SJSA1 (cell line): ENCODE results near the gene SERTAD3. TPM values are rescaled to one million over a fixed set of nuclear protein-coding genes. Genes with fewer than 3 reads are reported as not detected.

ENCODE experiments used
- DNase-seq, 2 experiments: peaks; one replicate each; pipeline ENCODE4 v3.0.0-alpha.2; 2015 to 2020; ENCODE audit warnings: low spot score in 2 of 2, low read depth in 1 of 2
- H3K27ac ChIP-seq: fragments of 250-450 bp; sonication (Bioruptor Pico); 2 replicates; pipeline ENCODE4 v1.5.1; 2020; ENCODE audit warnings: mild to moderate bottlenecking, moderate library complexity
- H3K27me3 ChIP-seq: fragments of 250-450 bp; sonication (Bioruptor Pico); replicated peaks from 2 replicates; pipeline ENCODE4 v1.5.1; 2020; ENCODE audit warnings: mild to moderate bottlenecking, moderate library complexity
- H3K36me3 ChIP-seq: fragments of 250-450 bp; sonication (Bioruptor Pico); 2 replicates; pipeline ENCODE4 v1.5.1; 2020; ENCODE audit warnings: mild to moderate bottlenecking
- H3K4me1 ChIP-seq: fragments of 250-450 bp; sonication (Bioruptor Pico); replicated peaks from 2 replicates; pipeline ENCODE4 v1.6.1; 2021; ENCODE audit warnings: mild to moderate bottlenecking
- H3K4me3 ChIP-seq: fragments of 250-450 bp; sonication (Bioruptor Pico); 2 replicates; pipeline ENCODE4 v1.5.1; 2020; ENCODE audit warnings: mild to moderate bottlenecking
- H3K9me3 ChIP-seq: fragments of 250-450 bp; sonication (Bioruptor Pico); replicated peaks from 2 replicates; pipeline ENCODE4 v1.5.1; 2020; ENCODE audit warnings: mild to moderate bottlenecking
- total RNA-seq: library from RNA; depleted of rRNA; stranded (reverse); fragments of >200 nt; shearing (Covaris generic); gene quantifications from 2 replicates; pipeline ENCODE4 v1.2.3, GENCODE V29; 2014; rRNA removed

SERTAD3 gene
- total RNA-seq, 1 experiment from 2014 or later: 16.1 TPM

- H3K36me3 ChIP-seq: no peaks in the 10 kb centered on the region
- no peak for DNase-seq
- H3K4me3 ChIP-seq: no peak overlapping the region
- H3K4me1 ChIP-seq: peaks cover 6% of the 10 kb centered on the region
- H3K27ac ChIP-seq: no peak overlapping the region
- no peaks in the 10 kb centered on the region for H3K27me3 ChIP-seq
- no peaks in the 10 kb centered on the region for H3K9me3 ChIP-seq
These were observed 45.6 kb downstream of the SERTAD3 start for GRCh38 chr19:40398417-40399131.

GRCh38 chr19:40397568-40397906 lies 46.6 kb downstream of the SERTAD3 start:
- no peak for DNase-seq
- Histone ChIP-seq H3K27me3 (no peaks in the 10 kb centered on the region), H3K4me3 (no peak overlapping the region), H3K36me3 (no peaks in the 10 kb centered on the region), H3K4me1 (no peaks in the 10 kb centered on the region), H3K9me3 (no peaks in the 10 kb centered on the region), H3K27ac (no peak overlapping the region)

GRCh38 chr19:40396886-40397567 lies 47.1 kb downstream of the SERTAD3 start:
- DNase-seq: no peak

GRCh38 chr19:40395956-40396355 lies 48.2 kb downstream of the SERTAD3 start:
- Histone ChIP-seq H3K27ac (no peak overlapping the region), H3K27me3 (no peaks in the 10 kb centered on the region), H3K9me3 (no peaks in the 10 kb centered on the region), H3K4me3 (no peak overlapping the region), H3K36me3 (no peaks in the 10 kb centered on the region), H3K4me1 (no peaks in the 10 kb centered on the region)
- DNase-seq: no peak

More at GRCh38 chr19:40396886-40397567, 47.1 kb downstream of the SERTAD3 start:
- Histone ChIP-seq H3K27me3 (no peaks in the 10 kb centered on the region), H3K9me3 (no peaks in the 10 kb centered on the region), H3K36me3 (no peaks in the 10 kb centered on the region), H3K4me3 (no peak overlapping the region), H3K27ac (no peak overlapping the region), H3K4me1 (no peaks in the 10 kb centered on the region)

- DNase-seq: no peak
- no peak overlapping the region for H3K4me3 ChIP-seq
- H3K9me3 ChIP-seq: no peaks in the 10 kb centered on the region
- no peaks in the 10 kb centered on the region for H3K27me3 ChIP-seq
- H3K4me1 ChIP-seq: no peaks in the 10 kb centered on the region
- H3K27ac ChIP-seq: no peak overlapping the region
- no peaks in the 10 kb centered on the region for H3K36me3 ChIP-seq
These were observed 49.3 kb downstream of the SERTAD3 start for GRCh38 chr19:40394816-40395210.

- Histone ChIP-seq H3K9me3 (no peaks in the 10 kb centered on the region), H3K36me3 (no peaks in the 10 kb centered on the region), H3K27ac (no peak overlapping the region), H3K4me1 (no peaks in the 10 kb centered on the region), H3K27me3 (no peaks in the 10 kb centered on the region), H3K4me3 (no peak overlapping the region)
- no peak for DNase-seq
These were observed 50.0 kb downstream of the SERTAD3 start for GRCh38 chr19:40393894-40394815.

GRCh38 chr19:40392894-40393517 lies 51.1 kb downstream of the SERTAD3 start:
- H3K4me3 ChIP-seq: no peak overlapping the region
- no peaks in the 10 kb centered on the region for H3K27me3 ChIP-seq
- no peak for DNase-seq
- H3K4me1 ChIP-seq: no peaks in the 10 kb centered on the region
- no peak overlapping the region for H3K27ac ChIP-seq
- H3K36me3 ChIP-seq: no peaks in the 10 kb centered on the region
- H3K9me3 ChIP-seq: no peaks in the 10 kb centered on the region

GRCh38 chr19:40392123-40392522 lies 52.0 kb downstream of the SERTAD3 start:
- Histone ChIP-seq H3K9me3 (no peaks in the 10 kb centered on the region), H3K27ac (no peak overlapping the region), H3K4me1 (no peaks in the 10 kb centered on the region), H3K4me3 (no peak overlapping the region), H3K27me3 (no peaks in the 10 kb centered on the region), H3K36me3 (no peaks in the 10 kb centered on the region)
- no peak for DNase-seq

Other genes starting within 250 kb of the SERTAD3 start
- not detected in 2 replicates for gene TTC9B, start 226.0 kb downstream of the SERTAD3 start, total RNA-seq
- gene CCNP, start 217.6 kb downstream of the SERTAD3 start, total RNA-seq: not detected in 2 replicates
- 64.6 and 71.9 TPM in 2 replicates for gene AKT2, start 159.0 kb downstream of the SERTAD3 start, total RNA-seq
- gene C19orf47, start 95.9 kb downstream of the SERTAD3 start, total RNA-seq: 11.6 and 41.7 TPM in 2 replicates
- gene PLD3, start 95.6 kb downstream of the SERTAD3 start, total RNA-seq: 208 and 270 TPM in 2 replicates
- gene HIPK4, start 54.2 kb downstream of the SERTAD3 start, total RNA-seq: 0.08 TPM in 1 of 2 replicates, not detected in the other
- 0.88 and 2.4 TPM in 2 replicates for gene PRX, start 31.0 kb downstream of the SERTAD3 start, total RNA-seq
- 25.7 and 38.1 TPM in 2 replicates for gene SERTAD1, start 18.3 kb downstream of the SERTAD3 start, total RNA-seq
- gene BLVRB, start 21.4 kb upstream of the SERTAD3 start, total RNA-seq: 106 and 116 TPM in 2 replicates
- gene SPTBN4, start 22.7 kb upstream of the SERTAD3 start, total RNA-seq: 0.61 TPM in 1 of 2 replicates, not detected in the other
- 16.2 and 16.4 TPM in 2 replicates for gene SHKBP1, start 132.5 kb upstream of the SERTAD3 start, total RNA-seq
- 16.5 and 23.7 TPM in 2 replicates for gene LTBP4, start 157.0 kb upstream of the SERTAD3 start, total RNA-seq
- 14.7 and 28.6 TPM in 2 replicates for gene NUMBL, start 246.3 kb upstream of the SERTAD3 start, total RNA-seq